GM19351 (cell line): ENCODE data around the gene ACADS.

Experiments used
- ATAC-seq: cut with Tn5 transposase; IDR thresholded peaks from one replicate; pipeline ENCODE4 v1.9.1; 2021; ENCODE audit warnings: mild to moderate bottlenecking, moderate library complexity; ENCODE audit not compliant: unreplicated experiment

The ACADS gene

GRCh38 chr12:120751389-120751788, 25.8 kb downstream of the ACADS start:
- ATAC-seq, result no peak

GRCh38 chr12:120754792-120755191, 29.2 kb downstream of the ACADS start:
- no peak for ATAC-seq

GRCh38 chr12:120755269-120755668, 29.6 kb downstream of the ACADS start:
- no peak for ATAC-seq

- ATAC-seq, result no peak
These were observed 31.7 kb downstream of the ACADS start for GRCh38 chr12:120757226-120757742.

- ATAC-seq, result no peak
These were observed 32.3 kb downstream of the ACADS start for GRCh38 chr12:120757949-120758348.

- ATAC-seq, result no peak
These were observed 33.4 kb downstream of the ACADS start for GRCh38 chr12:120758798-120759590.

- ATAC-seq, result no peak
These were observed 34.1 kb downstream of the ACADS start for GRCh38 chr12:120759591-120760348.

- no peak for ATAC-seq
These were observed 35.0 kb downstream of the ACADS start for GRCh38 chr12:120760349-120761254.

GRCh38 chr12:120761519-120761934, 35.9 kb downstream of the ACADS start:
- ATAC-seq, result no peak

GRCh38 chr12:120762086-120762485, 36.5 kb downstream of the ACADS start:
- no peak for ATAC-seq

- ATAC-seq, result no peak
These were observed 37.6 kb downstream of the ACADS start for GRCh38 chr12:120763250-120763649.

- no peak for ATAC-seq
These were observed 39.2 kb downstream of the ACADS start for GRCh38 chr12:120764816-120765215.

GRCh38 chr12:120766566-120766965, 40.9 kb downstream of the ACADS start:
- no peak for ATAC-seq

- no peak for ATAC-seq
These were observed 41.7 kb downstream of the ACADS start for GRCh38 chr12:120767071-120768024.

GRCh38 chr12:120771097-120771496, 45.5 kb downstream of the ACADS start:
- ATAC-seq, result no peak

- no peak for ATAC-seq
These were observed 48.7 kb downstream of the ACADS start for GRCh38 chr12:120774169-120774916.

GRCh38 chr12:120775862-120776552, 50.4 kb downstream of the ACADS start:
- ATAC-seq, result no peak

GRCh38 chr12:120783197-120783596, 57.6 kb downstream of the ACADS start:
- ATAC-seq, result no peak
